ENCODE measurements around the gene CALR.

Gene CALR

DNA sequence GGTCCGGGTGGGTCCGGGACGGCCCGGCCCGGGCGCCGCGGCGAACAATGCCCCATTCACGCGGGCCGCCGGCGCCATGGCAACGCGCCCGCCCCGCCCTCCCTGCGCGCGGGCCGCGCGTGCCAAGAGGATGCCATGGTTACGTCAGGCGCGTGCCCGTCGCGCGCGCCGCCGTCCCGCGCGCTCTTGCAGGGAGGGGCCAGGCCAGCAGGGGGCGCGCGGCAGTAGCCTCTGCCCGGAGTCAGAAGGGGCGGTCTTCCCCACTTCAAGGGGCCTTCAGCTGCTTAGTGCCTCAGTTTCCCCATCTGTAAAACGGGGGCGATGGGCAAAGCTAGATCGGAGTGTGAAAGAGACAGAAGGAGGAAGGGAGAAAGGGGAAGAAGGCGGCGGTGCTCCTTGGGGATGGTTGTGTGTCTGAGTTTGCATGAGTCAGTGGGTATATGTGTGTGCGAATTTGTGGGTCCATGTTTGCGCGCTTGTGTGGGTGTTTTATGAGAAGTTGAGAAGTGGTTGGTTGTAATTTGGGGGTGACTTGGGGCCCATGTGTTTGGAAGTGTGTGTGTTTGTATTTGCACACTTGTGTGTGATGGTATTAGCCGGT lies 45.2 kb downstream of the CALR start:
- DNase-seq, result peak; percentile 78

DNA sequence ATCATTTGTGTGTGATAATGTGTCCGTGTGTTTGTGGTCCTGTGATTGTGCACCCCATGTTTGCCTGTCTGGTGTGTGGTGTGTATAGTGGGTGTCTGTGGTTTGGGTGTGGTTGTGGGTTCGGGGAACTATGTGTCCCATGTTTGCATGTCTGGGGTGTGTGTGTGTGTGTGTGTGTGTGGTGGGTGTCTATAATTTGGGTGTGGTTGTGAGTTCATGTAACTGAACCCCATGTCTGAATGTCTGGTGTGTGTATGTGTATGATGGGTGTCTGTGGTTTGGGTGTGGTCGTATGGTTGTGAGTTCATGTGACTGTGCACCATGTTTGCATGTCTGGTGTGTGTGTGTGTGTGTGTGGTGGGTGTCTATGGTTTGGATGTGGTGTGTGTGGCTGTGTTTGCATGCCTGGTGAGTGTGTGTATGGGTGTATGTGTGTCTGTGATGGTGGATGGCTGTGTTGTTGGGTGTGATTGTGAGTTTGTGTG lies 45.8 kb downstream of the CALR start:
- DNase-seq, result no peak

DNA sequence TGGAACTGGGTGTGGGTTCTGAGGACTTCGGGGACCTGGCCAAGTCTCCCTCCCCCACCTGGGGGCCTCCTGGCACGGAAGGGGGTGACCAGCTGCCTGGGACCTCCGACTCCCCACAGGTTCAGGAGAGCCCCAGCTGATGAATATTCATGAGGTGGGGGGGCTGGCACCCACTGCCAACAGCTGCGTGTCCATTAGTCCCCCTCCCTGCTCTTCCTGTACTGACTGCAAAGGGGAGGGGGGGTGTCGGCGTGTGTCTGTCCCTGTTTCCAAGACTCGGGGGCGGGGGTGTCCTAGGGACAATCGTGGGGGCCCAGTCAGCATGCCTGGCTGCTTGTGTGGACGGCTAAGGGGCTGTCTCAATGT lies 46.3 kb downstream of the CALR start:
- no peak for DNase-seq

DNA sequence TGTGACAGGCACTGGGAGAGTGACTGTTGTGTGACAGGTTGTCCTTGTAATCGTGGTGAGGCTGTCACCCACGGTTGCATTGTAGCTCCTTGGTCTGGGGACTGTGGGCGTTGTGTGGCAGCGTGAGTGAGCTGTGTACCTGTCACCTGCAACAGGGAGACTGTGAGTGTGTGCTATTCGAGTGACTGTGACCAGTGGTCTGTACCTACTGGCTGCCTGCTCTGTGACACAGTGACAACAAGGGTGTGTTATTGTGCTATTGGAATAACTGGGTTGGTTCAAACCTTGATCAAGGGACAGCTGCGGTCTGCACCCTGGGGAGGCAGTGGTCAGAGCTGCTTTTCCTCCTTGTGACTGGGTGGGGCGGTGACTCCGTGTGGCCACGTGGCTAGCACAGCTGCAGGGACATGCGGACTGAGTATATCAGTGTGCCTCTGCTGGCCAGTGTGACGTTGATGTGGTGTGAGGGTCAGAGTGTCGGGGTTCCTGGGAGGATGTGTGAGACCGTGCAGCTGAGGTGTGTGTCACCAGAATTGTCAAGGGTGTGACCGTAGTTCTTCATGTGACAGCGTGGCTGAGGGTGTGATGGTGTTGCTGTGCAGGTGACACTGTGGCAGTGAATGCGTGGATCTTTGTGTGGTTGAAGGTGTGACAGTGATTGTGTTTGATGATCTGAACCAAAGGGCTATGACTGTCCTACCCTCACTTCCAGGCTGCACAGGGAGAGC lies 46.8 kb downstream of the CALR start:
- DNase-seq, result no peak

DNA sequence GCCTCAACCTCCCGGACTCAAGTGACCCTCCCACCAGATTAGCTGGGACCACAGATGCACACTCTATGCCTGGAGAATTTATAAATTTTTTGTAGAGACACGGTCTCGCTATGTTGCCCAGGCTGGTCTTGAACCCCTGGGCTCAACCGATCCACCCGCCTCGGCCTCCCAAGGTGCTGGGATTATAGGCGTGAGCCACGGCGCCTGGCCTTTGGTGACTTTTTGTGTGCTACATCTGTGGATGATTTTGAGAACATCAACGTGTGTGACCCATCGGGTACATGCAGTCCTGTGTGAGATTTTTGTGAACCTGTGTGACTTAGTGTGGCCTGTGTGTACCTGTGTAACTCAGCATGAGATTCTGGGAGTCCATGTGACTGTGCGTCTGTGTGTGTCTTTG lies 48.3 kb downstream of the CALR start:
- DNase-seq, result no peak

DNA sequence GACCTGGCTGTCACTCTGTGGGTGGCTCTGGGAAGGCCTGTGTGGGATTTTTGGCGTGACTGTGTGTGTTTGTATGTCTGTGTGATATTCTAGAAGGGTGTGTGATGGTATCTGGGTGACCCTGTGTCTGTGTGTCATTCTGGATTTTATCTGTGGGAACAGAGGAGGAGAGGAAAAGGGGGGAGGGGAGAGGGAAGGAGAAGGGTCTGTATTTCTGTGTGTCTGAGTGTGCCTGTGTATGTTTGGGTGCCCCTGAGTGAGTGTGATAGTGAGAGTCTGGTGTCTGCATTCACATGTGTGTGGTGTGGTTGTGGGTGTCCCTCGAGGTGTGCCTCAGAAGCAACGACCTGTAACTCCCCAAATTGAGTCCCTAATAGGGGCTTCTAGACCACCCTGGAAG lies 48.8 kb downstream of the CALR start:
- DNase-seq, result no peak

DNA sequence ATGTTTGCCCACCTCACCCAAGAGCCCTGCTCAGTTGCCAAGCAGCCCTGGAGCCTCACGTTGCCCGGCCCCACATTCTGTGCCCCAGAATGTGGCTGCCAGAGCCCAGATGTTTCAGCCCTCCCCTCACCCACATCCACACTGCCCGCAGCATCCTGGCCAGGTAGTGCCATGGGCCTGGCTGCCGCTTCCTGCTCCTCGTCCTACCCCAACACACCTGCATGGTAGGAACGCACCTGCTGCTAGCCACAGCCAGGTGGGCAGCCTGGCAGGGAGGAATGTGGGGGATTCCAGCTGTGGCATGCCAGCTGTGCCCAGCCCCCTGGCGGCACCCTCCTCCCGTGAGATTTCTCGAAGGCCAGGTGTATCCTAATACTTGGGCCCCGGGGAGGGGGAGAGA lies 49.4 kb downstream of the CALR start:
- DNase-seq, result no peak

DNA sequence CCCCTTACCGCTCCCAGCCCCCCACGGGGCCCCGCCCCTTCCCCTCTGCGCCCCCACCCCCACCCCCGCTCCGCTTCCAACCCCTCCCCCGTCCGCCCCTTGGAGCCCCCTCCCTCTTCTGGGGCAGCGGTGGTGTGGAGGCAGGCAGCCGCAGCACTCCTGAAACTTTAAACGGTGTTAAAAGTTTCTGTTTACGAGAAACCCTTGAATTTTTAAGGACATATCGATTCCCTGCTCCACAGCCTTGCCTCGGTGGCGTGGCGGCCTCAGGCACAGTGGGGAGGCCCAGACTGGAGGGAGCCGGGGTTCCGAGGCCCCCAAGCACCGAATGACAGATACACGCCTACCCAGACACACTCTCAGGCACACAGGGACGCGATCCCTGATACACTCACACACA lies 52.0 kb downstream of the CALR start:
- DNase-seq, result no peak

DNA sequence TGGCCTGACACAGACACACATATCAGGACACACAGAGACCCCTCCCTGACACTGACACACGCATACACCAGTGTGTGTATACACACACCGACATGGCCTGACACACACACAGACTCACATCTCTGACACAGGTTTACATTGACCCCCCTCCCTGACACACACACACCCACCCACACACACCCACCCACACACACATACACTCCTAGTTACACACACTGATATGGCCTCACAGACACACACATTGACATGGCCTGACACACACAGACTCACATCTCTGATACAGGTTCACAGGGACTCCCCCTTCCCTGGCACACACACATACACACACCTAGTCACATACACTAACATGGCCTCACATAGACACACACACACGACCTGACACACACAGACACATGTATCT lies 52.4 kb downstream of the CALR start:
- no peak for DNase-seq

DNA sequence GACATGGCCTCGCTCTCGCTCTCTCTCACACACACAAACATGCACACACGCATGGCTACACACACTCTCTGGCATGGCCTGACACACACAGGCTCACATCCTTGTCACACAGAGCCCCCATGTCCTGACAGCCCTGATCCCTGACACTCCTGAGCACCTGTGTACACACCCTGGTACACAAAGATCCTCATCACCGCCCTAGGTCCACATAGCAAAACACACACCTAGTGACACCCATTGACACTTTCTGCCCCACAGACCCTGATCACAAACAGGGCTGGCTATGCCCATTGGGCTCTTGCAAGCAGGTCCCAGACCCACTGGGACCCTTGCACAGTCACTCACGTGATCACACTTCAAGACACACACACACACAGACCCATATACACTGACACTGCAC lies 52.9 kb downstream of the CALR start:
- DNase-seq, result no peak

DNA sequence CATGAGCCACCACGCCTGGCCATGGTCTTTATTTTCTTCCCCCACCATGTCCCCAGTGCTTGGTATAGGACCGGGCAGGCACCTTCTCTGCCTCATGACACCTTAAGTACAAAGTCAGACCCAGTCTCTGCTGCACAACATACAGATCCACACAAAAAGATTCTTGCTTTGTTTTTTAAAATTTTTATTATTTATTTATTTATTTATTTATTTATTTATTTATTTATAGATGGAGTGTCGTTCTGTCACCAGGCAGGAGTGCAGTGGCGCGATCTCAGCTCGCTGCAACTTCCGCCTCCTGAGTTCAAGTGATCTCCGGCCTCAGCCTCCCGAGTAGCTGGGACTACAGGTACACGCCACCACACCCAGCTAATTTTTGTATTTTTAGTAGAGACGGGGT lies 54.3 kb downstream of the CALR start:
- no peak for DNase-seq

DNA sequence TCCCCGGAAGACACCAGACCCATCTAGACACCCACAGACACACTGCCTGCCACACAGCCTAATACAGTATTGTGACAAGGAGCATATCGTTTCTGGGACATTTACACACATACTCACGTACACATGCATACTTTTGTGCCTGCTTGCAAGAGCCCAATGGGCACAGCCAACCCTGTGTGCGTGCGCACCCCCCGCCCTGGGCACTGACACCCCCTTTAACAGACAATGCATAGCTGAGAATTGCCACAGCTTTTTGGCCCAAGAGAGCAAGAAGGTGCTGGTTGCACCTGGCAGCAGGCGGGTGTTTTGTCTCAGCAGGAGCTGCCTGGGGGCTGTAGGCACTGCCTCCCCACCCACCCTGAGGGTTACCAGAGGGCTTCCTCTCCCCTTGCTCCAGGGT lies 55.2 kb downstream of the CALR start:
- DNase-seq, result no peak

All from stimulated activated CD4-positive, alpha-beta T cell treated with anti-CD3 and anti-CD28 coated beads, Interleukin-1b, Interleukin-23, amount 100 ng/mL, for 48 hours (primary cell).